Adipose tissue (tissue), 3 donors: Measurements from ENCODE around the gene TMEM184A. TPM values are rescaled to one million over a fixed set of nuclear protein-coding genes. Genes with fewer than 3 reads are reported as not detected.

ENCODE experiments used
- H3K27ac ChIP-seq: one replicate; pipeline ENCODE4 v1.5.1; 2013; ENCODE audit warnings: low read depth, low read length
- WGBS, 3 donors: extraction: QIAGEN DNeasy Blood & Tissue Kit; methylation state at CpG; one replicate each; pipeline ENCODE4 v1.1.7; 2013; 5-methylcytosine and 5-hydroxymethylcytosine counted together
- polyA plus RNA-seq, 3 donors: library from polyadenylated mRNA; stranded (reverse); fragments of 200-250 nt; gene quantifications; one replicate each; pipeline ENCODE4 v1.2.3, GENCODE V29; 2013
- donor health status: healthy with polysubstance abuse.
- donor health status: Bipolar disorder and iron deficiency.
- donor health status: healthy.

Gene TMEM184A
- 10 to 100 TPM in 1 of 3 donors, under 1 TPM in 2; 0.34 to 16.8 (median 0.91) TPM for polyA plus RNA-seq

GRCh38 chr7:1555813-1556543 is at the start of gene TMEM184A:
TMEM184A (minus strand) TSS chr7:1556205; CDS start chr7:1555484, 721 bp downstream.
- 20 to 45% (median 42%) methylated on average over 23 of the region's 23 CpGs for WGBS, 3 donors

GRCh38 chr7:1604383-1604782 is 48.4 kb upstream of the TMEM184A start:
- H3K27ac ChIP-seq: no peak overlapping the region
- WGBS, 3 donors: 53 to 80% (median 78%) methylated on average over 2 of the region's 2 CpGs

More at GRCh38 chr7:1555813-1556543, at the start of gene TMEM184A:
- H3K27ac ChIP-seq: no peak within 1 kb of the TSS

GRCh38 chr7:1603346-1604225 is 47.6 kb upstream of the TMEM184A start:
- H3K27ac ChIP-seq: no peak overlapping the region
- 72 to 83% (median 79%) methylated on average over 40 to 41 of the region's 41 CpGs for WGBS, 3 donors

- no peak overlapping the region for H3K27ac ChIP-seq
- WGBS, 3 donors: 86 to 94% (median 94%) methylated on average over 15 of the region's 15 CpGs
These were observed 46.4 kb upstream of the TMEM184A start for GRCh38 chr7:1602386-1602785.

GRCh38 chr7:1601956-1602355 is 46.0 kb upstream of the TMEM184A start:
- 73 to 85% (median 83%) methylated on average over 24 of the region's 24 CpGs for WGBS, 3 donors
- H3K27ac ChIP-seq: no peak overlapping the region

GRCh38 chr7:1599640-1600395 is 43.8 kb upstream of the TMEM184A start:
- no peak overlapping the region for H3K27ac ChIP-seq
- WGBS, 3 donors: 74 to 89% (median 86%) methylated on average over 29 of the region's 29 CpGs

- WGBS, 3 donors: 90 to 94% (median 90%) methylated on average over 12 of the region's 12 CpGs
- H3K27ac ChIP-seq: no peak overlapping the region
These were observed 43.1 kb upstream of the TMEM184A start for GRCh38 chr7:1598961-1599639.

- WGBS, 3 donors: 76 to 88% (median 86%) methylated on average over 7 of the region's 7 CpGs
- H3K27ac ChIP-seq: no peak overlapping the region
These were observed 42.3 kb upstream of the TMEM184A start for GRCh38 chr7:1598286-1598685.

- H3K27ac ChIP-seq: no peak overlapping the region
- WGBS, 3 donors: 86 to 93% (median 91%) methylated on average over 11 of the region's 11 CpGs
These were observed 41.8 kb upstream of the TMEM184A start for GRCh38 chr7:1597791-1598190.

GRCh38 chr7:1597066-1597760 is 41.2 kb upstream of the TMEM184A start:
- H3K27ac ChIP-seq: no peak overlapping the region
- 80 to 86% (median 83%) methylated on average over 16 of the region's 16 CpGs for WGBS, 3 donors

GRCh38 chr7:1596181-1597043 is 40.4 kb upstream of the TMEM184A start:
- WGBS, 3 donors: 72 to 79% (median 76%) methylated on average over 39 of the region's 39 CpGs

GRCh38 chr7:1595636-1596035 is 39.6 kb upstream of the TMEM184A start:
- WGBS, 3 donors: 57 to 78% (median 75%) methylated on average over 10 to 12 of the region's 12 CpGs
- no peak overlapping the region for H3K27ac ChIP-seq

More at GRCh38 chr7:1596181-1597043, 40.4 kb upstream of the TMEM184A start:
- H3K27ac ChIP-seq: no peak overlapping the region

GRCh38 chr7:1595027-1595426 is 39.0 kb upstream of the TMEM184A start:
- H3K27ac ChIP-seq: no peak overlapping the region
- 74 to 88% (median 84%) methylated on average over 3 of the region's 3 CpGs for WGBS, 3 donors

- WGBS, 3 donors: 69 to 86% (median 84%) methylated on average over 4 of the region's 4 CpGs
- no peak overlapping the region for H3K27ac ChIP-seq
These were observed 38.0 kb upstream of the TMEM184A start for GRCh38 chr7:1593904-1594421.

- no peak overlapping the region for H3K27ac ChIP-seq
- 57 to 76% (median 65%) methylated on average over 15 to 19 of the region's 19 CpGs for WGBS, 3 donors
These were observed 37.3 kb upstream of the TMEM184A start for GRCh38 chr7:1593091-1593866.
